Upper lobe of left lung (tissue), 4 donors: Measurements from ENCODE around the gene GPR137B.

ENCODE experiments used
- CTCF ChIP-seq, 6 experiments: fragments of 450-650 bp in 4 of 6; fragments of 200-600 bp in 2 of 6; sonication (generic) in 2 of 6; IDR thresholded peaks; one replicate each; pipeline ENCODE4 v1.5.1; 2016 to 2019; ENCODE audit warnings: antibody characterized with exemption in 6 of 6
- POLR2A ChIP-seq, 4 donors: fragments of 450-650 bp; IDR thresholded peaks; one replicate each; pipeline ENCODE4 v1.5.1; 2016 to 2017; ENCODE audit warnings: antibody characterized with exemption in 4 of 4, mild to moderate bottlenecking in 2 of 4
- POLR2AphosphoS5 ChIP-seq, 2 donors: sonication (generic); formaldehyde crosslinking; IDR thresholded peaks; one replicate each; pipeline ENCODE4 v1.5.1; 2017; ENCODE audit warnings: antibody characterized with exemption in 2 of 2

GRCh38 chr1:236092899-236093298 is 49.4 kb upstream of the GPR137B start:
- no peak for TF ChIP-seq POLR2A (IDR thresholded peaks at IDR 0.05)
- no peak for TF ChIP-seq CTCF (IDR thresholded peaks at IDR 0.05)
- TF ChIP-seq POLR2AphosphoS5 (IDR thresholded peaks at IDR 0.05): no peak
